Measurements from ENCODE around the gene MIA. TPM values are rescaled to one million over a fixed set of nuclear protein-coding genes. Genes with fewer than 3 reads are reported as not detected.

The MIA gene
- total and polyA plus RNA-seq, 2 of the 8 experiments (the other 6 are each of a cell fraction or from before 2014, with no cell fraction given): not detected

DNA sequence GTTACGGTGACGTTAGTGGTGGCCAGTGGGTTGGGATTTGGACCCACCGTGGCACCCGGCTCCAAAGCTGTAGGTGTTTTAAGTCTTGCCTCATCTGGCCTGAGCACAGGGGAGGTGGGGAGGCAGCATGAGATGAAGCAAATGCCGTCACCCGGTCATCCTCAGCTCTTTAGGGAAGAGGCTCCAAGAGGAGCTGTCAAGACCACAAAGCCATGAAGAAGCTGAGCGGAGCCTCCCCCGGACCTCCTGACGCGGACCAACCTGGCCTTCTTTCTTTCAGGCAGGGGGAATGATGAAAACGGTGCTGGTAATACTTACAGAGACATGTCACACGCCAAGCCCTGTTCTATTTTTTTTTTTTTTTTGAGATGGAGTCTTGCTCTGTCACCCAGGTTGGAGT lies 32.4 kb upstream of the MIA start (continued):
- TF ChIP-seq, protein P1, sequence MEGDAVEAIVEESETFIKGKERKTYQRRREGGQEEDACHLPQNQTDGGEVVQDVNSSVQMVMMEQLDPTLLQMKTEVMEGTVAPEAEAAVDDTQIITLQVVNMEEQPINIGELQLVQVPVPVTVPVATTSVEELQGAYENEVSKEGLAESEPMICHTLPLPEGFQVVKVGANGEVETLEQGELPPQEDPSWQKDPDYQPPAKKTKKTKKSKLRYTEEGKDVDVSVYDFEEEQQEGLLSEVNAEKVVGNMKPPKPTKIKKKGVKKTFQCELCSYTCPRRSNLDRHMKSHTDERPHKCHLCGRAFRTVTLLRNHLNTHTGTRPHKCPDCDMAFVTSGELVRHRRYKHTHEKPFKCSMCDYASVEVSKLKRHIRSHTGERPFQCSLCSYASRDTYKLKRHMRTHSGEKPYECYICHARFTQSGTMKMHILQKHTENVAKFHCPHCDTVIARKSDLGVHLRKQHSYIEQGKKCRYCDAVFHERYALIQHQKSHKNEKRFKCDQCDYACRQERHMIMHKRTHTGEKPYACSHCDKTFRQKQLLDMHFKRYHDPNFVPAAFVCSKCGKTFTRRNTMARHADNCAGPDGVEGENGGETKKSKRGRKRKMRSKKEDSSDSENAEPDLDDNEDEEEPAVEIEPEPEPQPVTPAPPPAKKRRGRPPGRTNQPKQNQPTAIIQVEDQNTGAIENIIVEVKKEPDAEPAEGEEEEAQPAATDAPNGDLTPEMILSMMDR (IDR thresholded peaks at IDR 0.05; ENCODE audit: control extremely low read depth in 1 of 3, insufficient read depth in 1 of 3, low read depth in 1 of 3, low read length in 3 of 3): no peak
- TF ChIP-seq SAP30 (IDR thresholded peaks at IDR 0.05; ENCODE audit: insufficient read depth, insufficient replicate concordance, low read length): no peak
- TF ChIP-seq PHF8 (conservative IDR thresholded peaks at IDR 0.05; ENCODE audit: low read depth, low read length): no peak
- no peak for TF ChIP-seq SP1 (IDR thresholded peaks at IDR 0.05; ENCODE audit: low read depth, low read length)

Measured in H1 (cell line).